Neuron (in vitro differentiated cells): ENCODE measurements around the gene PRSS50.

ENCODE experiments used
- H2AFZ ChIP-seq: one replicate; pipeline ENCODE4 v1.6.1; 2013; ENCODE audit warnings: low read depth, mild to moderate bottlenecking, inconsistent platforms, low read length, moderate library complexity
- H3K27me3 ChIP-seq: one replicate; pipeline ENCODE4 v1.6.1; 2013; ENCODE audit warnings: low read length; ENCODE audit not compliant: insufficient read depth
- H3K36me3 ChIP-seq: one replicate; pipeline ENCODE4 v1.6.1; 2013; ENCODE audit warnings: low read length; ENCODE audit not compliant: insufficient read depth
- H3K4me1 ChIP-seq: one replicate; pipeline ENCODE4 v1.6.1; 2013; ENCODE audit warnings: low read length; ENCODE audit not compliant: insufficient read depth
- H3K4me3 ChIP-seq: 2 replicates; pipeline ENCODE4 v1.5.1; 2013; ENCODE audit warnings: mild to moderate bottlenecking, low read length, moderate library complexity
- H3K9me3 ChIP-seq: one replicate; pipeline ENCODE4 v1.6.1; 2013; ENCODE audit warnings: low read length

Gene PRSS50

GRCh38 chr3:46681856-46682540, 35.7 kb downstream of the PRSS50 start:
- H3K4me1 ChIP-seq, result no peaks in the 10 kb centered on the region
- peaks cover 2% of the 10 kb centered on the region for H3K27me3 ChIP-seq
- H2AFZ ChIP-seq, result no peak overlapping the region
- no peaks in the 10 kb centered on the region for H3K9me3 ChIP-seq
- H3K36me3 ChIP-seq, result no peaks in the 10 kb centered on the region
- no peak overlapping the region for H3K4me3 ChIP-seq

GRCh38 chr3:46681387-46681786, 36.3 kb downstream of the PRSS50 start:
- Histone ChIP-seq H3K4me1 (no peaks in the 10 kb centered on the region), H3K36me3 (no peaks in the 10 kb centered on the region), H3K9me3 (no peaks in the 10 kb centered on the region), H3K27me3 (peaks cover under 1% of the 10 kb centered on the region), H2AFZ (no peak overlapping the region), H3K4me3 (no peak overlapping the region)

- H3K36me3 ChIP-seq, result no peaks in the 10 kb centered on the region
- no peaks in the 10 kb centered on the region for H3K9me3 ChIP-seq
- no peaks in the 10 kb centered on the region for H3K4me1 ChIP-seq
- H3K27me3 ChIP-seq, result no peaks in the 10 kb centered on the region
- no peak overlapping the region for H3K4me3 ChIP-seq
- no peak overlapping the region for H2AFZ ChIP-seq
Observed at GRCh38 chr3:46680298-46680826, 37.3 kb downstream of the PRSS50 start.

GRCh38 chr3:46679681-46680080, 38.0 kb downstream of the PRSS50 start:
- Histone ChIP-seq H3K4me1 (no peaks in the 10 kb centered on the region), H2AFZ (no peak overlapping the region), H3K27me3 (no peaks in the 10 kb centered on the region), H3K36me3 (no peaks in the 10 kb centered on the region), H3K4me3 (no peak overlapping the region), H3K9me3 (no peaks in the 10 kb centered on the region)

- H2AFZ ChIP-seq, result no peak overlapping the region
- H3K27me3 ChIP-seq, result no peaks in the 10 kb centered on the region
- H3K4me3 ChIP-seq, result no peak overlapping the region
- no peaks in the 10 kb centered on the region for H3K4me1 ChIP-seq
- no peaks in the 10 kb centered on the region for H3K9me3 ChIP-seq
- H3K36me3 ChIP-seq, result no peaks in the 10 kb centered on the region
Observed at GRCh38 chr3:46678280-46678679, 39.4 kb downstream of the PRSS50 start.

GRCh38 chr3:46677411-46677726, 40.3 kb downstream of the PRSS50 start:
- Histone ChIP-seq H3K4me1 (no peaks in the 10 kb centered on the region), H3K36me3 (no peaks in the 10 kb centered on the region), H3K27me3 (no peaks in the 10 kb centered on the region), H2AFZ (no peak overlapping the region), H3K4me3 (no peak overlapping the region), H3K9me3 (no peaks in the 10 kb centered on the region)

- Histone ChIP-seq H3K4me3 (no peak overlapping the region), H2AFZ (no peak overlapping the region), H3K27me3 (no peaks in the 10 kb centered on the region), H3K36me3 (no peaks in the 10 kb centered on the region), H3K4me1 (no peaks in the 10 kb centered on the region), H3K9me3 (no peaks in the 10 kb centered on the region)
Observed at GRCh38 chr3:46676601-46677410, 40.9 kb downstream of the PRSS50 start.

- Histone ChIP-seq H3K4me3 (no peak overlapping the region), H3K9me3 (no peaks in the 10 kb centered on the region), H3K4me1 (no peaks in the 10 kb centered on the region), H3K36me3 (no peaks in the 10 kb centered on the region), H3K27me3 (no peaks in the 10 kb centered on the region), H2AFZ (no peak overlapping the region)
Observed at GRCh38 chr3:46675843-46676567, 41.7 kb downstream of the PRSS50 start.

GRCh38 chr3:46675426-46675825, 42.2 kb downstream of the PRSS50 start:
- no peak overlapping the region for H2AFZ ChIP-seq
- no peaks in the 10 kb centered on the region for H3K36me3 ChIP-seq
- H3K27me3 ChIP-seq, result no peaks in the 10 kb centered on the region
- no peaks in the 10 kb centered on the region for H3K4me1 ChIP-seq
- no peak overlapping the region for H3K4me3 ChIP-seq
- no peaks in the 10 kb centered on the region for H3K9me3 ChIP-seq

- Histone ChIP-seq H3K36me3 (no peaks in the 10 kb centered on the region), H3K4me1 (no peaks in the 10 kb centered on the region), H3K4me3 (no peak overlapping the region), H3K9me3 (no peaks in the 10 kb centered on the region), H2AFZ (no peak overlapping the region), H3K27me3 (no peaks in the 10 kb centered on the region)
Observed at GRCh38 chr3:46674031-46674845, 43.4 kb downstream of the PRSS50 start.

GRCh38 chr3:46673151-46674030, 44.3 kb downstream of the PRSS50 start:
- Histone ChIP-seq H3K36me3 (no peaks in the 10 kb centered on the region), H2AFZ (no peak overlapping the region), H3K9me3 (no peaks in the 10 kb centered on the region), H3K27me3 (no peaks in the 10 kb centered on the region), H3K4me1 (no peaks in the 10 kb centered on the region), H3K4me3 (no peak overlapping the region)

GRCh38 chr3:46672349-46672695, 45.3 kb downstream of the PRSS50 start:
- no peaks in the 10 kb centered on the region for H3K4me1 ChIP-seq
- H3K4me3 ChIP-seq, result no peak overlapping the region
- no peaks in the 10 kb centered on the region for H3K36me3 ChIP-seq
- no peaks in the 10 kb centered on the region for H3K9me3 ChIP-seq
- no peak overlapping the region for H2AFZ ChIP-seq
- H3K27me3 ChIP-seq, result no peaks in the 10 kb centered on the region
